Fibroblast of skin of abdomen (primary cell): ENCODE results near the gene NELFB.

Source experiments
- DNase-seq: peaks from one replicate; pipeline ENCODE4 v3.0.0-alpha.2; 2013

The NELFB gene

GRCh38 chr9:137315581-137316011, 60.5 kb downstream of the NELFB start:
- DNase-seq, result no peak

- no peak for DNase-seq
Measured at GRCh38 chr9:137316012-137316981, 61.2 kb downstream of the NELFB start.

GRCh38 chr9:137317021-137317717, 62.0 kb downstream of the NELFB start:
- no peak for DNase-seq

GRCh38 chr9:137317718-137318511, 62.8 kb downstream of the NELFB start:
- no peak for DNase-seq

GRCh38 chr9:137318602-137319001, 63.5 kb downstream of the NELFB start:
- no peak for DNase-seq

- DNase-seq, result no peak
Measured at GRCh38 chr9:137319011-137319738, 64.0 kb downstream of the NELFB start.

GRCh38 chr9:137319739-137320551, 64.8 kb downstream of the NELFB start:
- DNase-seq, result no peak

GRCh38 chr9:137320555-137321384, 65.6 kb downstream of the NELFB start:
- no peak for DNase-seq

- no peak for DNase-seq
Measured at GRCh38 chr9:137321726-137322361, 66.7 kb downstream of the NELFB start.
